HG03097 (cell line): Measurements from ENCODE around the gene SLIT3.

Experiments
- ATAC-seq: cut with Tn5 transposase; IDR thresholded peaks from one replicate; pipeline ENCODE4 v1.9.1; 2021; ENCODE audit not compliant: unreplicated experiment, low FRiP score

SLIT3 gene

GRCh38 chr5:168670881-168671575 is 629.9 kb downstream of the SLIT3 start:
- ATAC-seq, result no peak

- ATAC-seq, result no peak
Observed at GRCh38 chr5:168669668-168670378, 631.1 kb downstream of the SLIT3 start.

GRCh38 chr5:168669156-168669555 is 631.8 kb downstream of the SLIT3 start:
- ATAC-seq, result no peak

GRCh38 chr5:168668078-168668477 is 632.9 kb downstream of the SLIT3 start:
- no peak for ATAC-seq

GRCh38 chr5:168667301-168667840 is 633.6 kb downstream of the SLIT3 start:
- no peak for ATAC-seq

GRCh38 chr5:168666356-168666755 is 634.6 kb downstream of the SLIT3 start:
- ATAC-seq, result no peak

- ATAC-seq, result no peak
Observed at GRCh38 chr5:168663276-168664004, 637.5 kb downstream of the SLIT3 start.

GRCh38 chr5:168661593-168662485 is 639.1 kb downstream of the SLIT3 start:
- no peak for ATAC-seq

GRCh38 chr5:168660691-168661090 is 640.2 kb downstream of the SLIT3 start:
- ATAC-seq, result no peak

- no peak for ATAC-seq
Observed at GRCh38 chr5:168659286-168659847, 641.6 kb downstream of the SLIT3 start.

GRCh38 chr5:168658394-168658793 is 642.5 kb downstream of the SLIT3 start:
- ATAC-seq, result no peak

GRCh38 chr5:168656633-168657032 is 644.3 kb downstream of the SLIT3 start:
- no peak for ATAC-seq

GRCh38 chr5:168655316-168655715 is 645.6 kb downstream of the SLIT3 start:
- no peak for ATAC-seq

GRCh38 chr5:168654211-168654721 is 646.7 kb downstream of the SLIT3 start:
- no peak for ATAC-seq

- no peak for ATAC-seq
Observed at GRCh38 chr5:168653626-168654025, 647.3 kb downstream of the SLIT3 start.

GRCh38 chr5:168651648-168652047 is 649.3 kb downstream of the SLIT3 start:
- ATAC-seq, result no peak

- ATAC-seq, result no peak
Observed at GRCh38 chr5:168649306-168649705, 651.6 kb downstream of the SLIT3 start.

GRCh38 chr5:168648576-168648975 is 652.4 kb downstream of the SLIT3 start:
- ATAC-seq, result no peak

GRCh38 chr5:168648016-168648415 is 652.9 kb downstream of the SLIT3 start:
- ATAC-seq, result no peak

GRCh38 chr5:168647083-168647482 is 653.9 kb downstream of the SLIT3 start:
- no peak for ATAC-seq
